GM12801 (cell line): Measurements from ENCODE around the gene NCCRP1.

Experiments
- TF ChIP-seq, protein P1 (sequence below): IDR thresholded peaks from one replicate; pipeline ENCODE4 v1.5.1; 2011; ENCODE audit warnings: control low read depth; ENCODE audit not compliant: insufficient read length; ENCODE audit errors: extremely low read depth

Gene NCCRP1

DNA sequence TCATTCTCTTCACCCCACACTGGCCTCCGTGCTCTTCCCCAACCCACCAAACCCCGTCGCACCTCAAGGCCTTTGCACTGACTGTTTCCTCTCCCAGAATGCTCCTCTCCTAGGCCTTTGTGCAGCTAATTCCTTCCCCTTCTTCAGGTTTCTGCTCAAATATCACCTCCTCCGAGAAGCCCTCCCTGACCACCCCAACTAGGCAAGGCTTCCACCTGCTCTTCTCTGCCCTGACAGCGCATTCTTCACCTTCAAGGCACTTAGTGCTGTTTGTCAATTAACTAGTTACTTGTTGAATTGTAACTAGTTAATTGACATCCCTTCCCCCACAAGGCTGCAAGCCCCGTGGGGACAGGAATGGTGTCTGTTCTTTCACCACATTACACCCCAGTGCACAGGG, 7.8 kb upstream of the NCCRP1 start:
- TF ChIP-seq, protein P1, sequence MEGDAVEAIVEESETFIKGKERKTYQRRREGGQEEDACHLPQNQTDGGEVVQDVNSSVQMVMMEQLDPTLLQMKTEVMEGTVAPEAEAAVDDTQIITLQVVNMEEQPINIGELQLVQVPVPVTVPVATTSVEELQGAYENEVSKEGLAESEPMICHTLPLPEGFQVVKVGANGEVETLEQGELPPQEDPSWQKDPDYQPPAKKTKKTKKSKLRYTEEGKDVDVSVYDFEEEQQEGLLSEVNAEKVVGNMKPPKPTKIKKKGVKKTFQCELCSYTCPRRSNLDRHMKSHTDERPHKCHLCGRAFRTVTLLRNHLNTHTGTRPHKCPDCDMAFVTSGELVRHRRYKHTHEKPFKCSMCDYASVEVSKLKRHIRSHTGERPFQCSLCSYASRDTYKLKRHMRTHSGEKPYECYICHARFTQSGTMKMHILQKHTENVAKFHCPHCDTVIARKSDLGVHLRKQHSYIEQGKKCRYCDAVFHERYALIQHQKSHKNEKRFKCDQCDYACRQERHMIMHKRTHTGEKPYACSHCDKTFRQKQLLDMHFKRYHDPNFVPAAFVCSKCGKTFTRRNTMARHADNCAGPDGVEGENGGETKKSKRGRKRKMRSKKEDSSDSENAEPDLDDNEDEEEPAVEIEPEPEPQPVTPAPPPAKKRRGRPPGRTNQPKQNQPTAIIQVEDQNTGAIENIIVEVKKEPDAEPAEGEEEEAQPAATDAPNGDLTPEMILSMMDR, result no peak

DNA sequence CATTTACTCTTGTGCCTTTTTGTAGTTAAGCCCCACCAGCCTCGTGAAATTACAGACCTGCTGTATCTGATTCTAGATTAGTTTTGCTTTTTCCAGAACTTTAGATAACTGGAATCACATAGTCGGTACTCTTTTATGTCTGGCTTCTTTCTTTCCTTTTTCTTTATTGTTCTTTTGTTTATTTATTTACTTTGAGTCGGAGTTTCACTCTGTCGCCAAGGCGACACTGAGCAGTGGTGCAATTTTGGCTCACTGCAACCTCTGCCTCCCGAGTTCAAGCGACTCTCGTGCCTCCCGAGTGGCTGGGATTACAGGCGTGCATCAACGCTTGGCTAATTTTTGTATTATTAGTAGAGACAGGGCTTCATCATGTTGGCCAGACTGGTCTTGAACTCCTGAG, 6.0 kb upstream of the NCCRP1 start:
- TF ChIP-seq, protein P1, result no peak

DNA sequence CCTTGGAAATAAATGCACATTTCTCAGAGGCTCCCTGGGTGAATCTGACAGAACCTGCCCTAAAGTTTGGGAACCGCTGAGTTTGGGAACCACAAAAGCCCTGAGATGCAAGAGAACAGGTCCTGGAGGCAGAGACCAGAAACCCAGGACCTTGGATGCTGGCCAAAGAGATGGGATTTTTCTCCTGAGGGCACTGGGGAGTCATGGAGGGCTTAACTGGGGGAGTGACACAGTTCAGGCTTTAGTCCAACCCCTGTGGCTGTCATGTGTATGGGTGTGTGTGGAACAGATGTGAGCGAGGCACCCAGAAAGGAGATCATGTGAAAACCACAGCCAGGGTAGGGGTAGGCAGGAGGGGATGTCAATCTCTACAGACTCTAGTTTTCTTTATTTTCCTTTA, 3.9 kb upstream of the NCCRP1 start:
- TF ChIP-seq, protein P1, result no peak

DNA sequence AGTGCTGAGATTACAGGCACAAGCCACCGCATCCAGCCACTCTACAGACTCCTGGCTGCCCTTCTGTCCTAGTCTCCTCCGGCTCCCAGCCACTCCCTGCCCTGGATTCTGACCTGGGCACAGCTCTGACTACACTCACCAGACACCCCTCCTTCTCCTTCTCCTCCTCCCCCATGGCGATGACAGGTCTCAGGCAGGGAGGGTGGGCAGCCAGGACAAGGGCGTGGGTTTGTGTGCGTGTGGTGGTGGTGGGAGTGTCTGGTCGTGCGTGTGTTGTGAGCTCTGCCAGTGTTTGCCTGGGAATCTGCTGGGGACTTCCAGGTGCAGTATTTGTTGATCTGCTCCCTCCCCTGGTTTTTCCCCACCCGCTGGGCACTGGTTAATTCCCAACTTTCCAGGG, 3.0 kb upstream of the NCCRP1 start:
- TF ChIP-seq, protein P1, result no peak

DNA sequence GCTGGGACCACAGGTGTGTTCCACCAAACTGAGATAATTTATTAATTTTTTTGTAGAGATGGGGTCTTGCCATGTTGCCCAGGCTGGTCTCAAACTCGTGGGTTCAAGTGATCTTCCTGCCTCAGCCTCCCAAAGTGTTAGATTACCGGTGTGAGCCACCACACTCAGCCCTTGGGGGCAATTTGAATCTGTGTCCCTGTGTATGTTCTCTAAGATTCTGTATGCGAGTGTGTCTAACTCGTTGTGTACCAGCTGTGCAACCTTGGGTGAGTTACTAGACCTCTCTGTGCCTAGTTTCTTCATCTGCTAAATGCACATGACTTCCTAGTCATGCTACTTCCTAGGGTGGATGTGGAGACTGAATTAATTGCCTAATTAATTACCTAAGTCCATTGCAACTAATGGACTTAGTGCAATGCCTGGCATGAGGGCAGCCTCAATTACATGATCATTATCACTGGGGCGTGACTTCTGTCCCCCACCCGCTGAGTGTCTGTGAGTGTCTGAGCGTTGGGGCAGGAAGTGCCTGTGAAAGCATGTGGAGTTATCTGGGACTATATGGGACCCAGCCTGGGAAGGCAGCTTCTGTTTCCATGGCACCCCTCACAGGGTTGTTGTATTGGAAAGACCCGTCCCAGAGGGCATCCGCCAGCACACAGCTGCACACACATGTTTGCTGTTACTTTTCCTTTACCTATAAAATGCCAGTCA, 1.8 kb upstream of the NCCRP1 start:
- TF ChIP-seq, protein P1, result no peak

DNA sequence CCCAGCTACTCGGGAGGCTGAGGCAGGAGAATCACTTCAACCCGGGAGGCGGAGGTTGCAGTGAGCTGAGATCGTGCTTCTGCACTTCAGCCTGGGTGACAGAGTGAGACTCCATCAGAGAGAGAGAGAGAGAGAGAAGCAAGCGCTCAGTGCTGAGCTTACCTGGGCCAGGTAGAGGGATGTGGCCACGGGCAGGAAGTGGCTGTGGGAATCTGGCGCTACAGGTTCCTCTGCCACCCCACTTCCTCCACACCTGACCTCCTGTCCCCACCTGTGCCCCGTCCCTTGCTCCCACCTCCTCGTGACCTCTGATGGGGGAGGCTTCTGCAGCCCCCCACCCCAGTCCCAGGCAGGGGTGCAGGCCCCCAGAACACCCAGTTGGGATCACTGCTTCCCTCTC, 1.0 kb upstream of the NCCRP1 start:
- TF ChIP-seq, protein P1, result no peak

DNA sequence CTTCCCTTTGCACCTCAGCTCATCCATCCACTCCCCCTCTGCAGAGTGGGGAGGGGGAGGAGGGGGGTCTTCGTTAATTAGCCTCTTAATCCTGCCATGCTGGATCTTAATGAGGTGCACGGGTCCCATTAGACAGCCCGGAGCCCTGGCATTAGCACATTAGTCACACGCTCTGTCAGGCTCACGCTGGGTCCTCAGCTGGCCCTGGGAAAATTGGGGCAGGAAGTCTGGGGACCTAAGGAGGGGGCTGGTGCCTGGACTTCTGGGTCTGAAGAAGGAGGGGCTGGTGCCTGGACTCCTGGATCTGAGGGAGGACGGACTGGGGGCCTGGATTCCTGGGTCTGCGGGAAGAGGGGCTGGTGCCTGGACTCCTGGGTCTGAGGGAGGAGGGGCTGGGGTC, 444 bp upstream of the NCCRP1 start:
- TF ChIP-seq, protein P1, result no peak
